ENCODE data around the gene CYP26C1. TPM values are rescaled to one million over a fixed set of nuclear protein-coding genes. Genes with fewer than 3 reads are reported as not detected.

Gene CYP26C1
- total RNA-seq, 1 donor from 2014 or later, result 1.1 TPM

DNA sequence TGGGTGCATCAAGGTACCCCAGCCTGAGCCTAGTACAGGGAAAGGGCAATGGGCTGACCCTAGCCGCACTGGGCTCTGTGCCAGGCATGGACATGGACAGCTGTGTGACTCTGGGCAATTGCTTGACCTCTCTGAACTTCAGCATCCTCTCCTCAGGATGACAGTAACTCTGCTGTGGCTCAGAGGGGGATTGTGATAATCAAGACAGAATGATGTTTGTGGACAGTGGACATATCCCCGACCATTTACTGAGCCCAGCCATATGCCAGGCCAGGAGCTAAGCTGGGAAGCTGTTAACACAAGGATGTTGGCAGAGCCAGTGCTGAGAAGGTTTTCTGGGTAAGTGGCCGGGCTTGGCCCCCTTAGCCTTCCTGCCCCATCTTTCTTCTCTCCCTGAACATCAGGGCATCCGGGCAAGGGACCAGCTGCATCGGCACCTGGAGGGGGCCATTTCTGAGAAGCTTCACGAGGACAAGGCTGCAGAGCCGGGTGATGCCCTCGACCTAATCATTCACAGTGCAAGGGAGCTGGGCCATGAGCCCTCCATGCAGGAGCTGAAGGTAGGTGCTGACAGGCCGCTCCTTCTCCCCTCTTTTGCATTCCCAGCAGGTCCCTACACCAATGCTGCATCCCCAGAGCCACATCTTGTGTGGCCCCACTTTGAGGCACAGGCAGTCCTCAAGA lies 3.5 kb downstream of the CYP26C1 start:
- no peak for DNase-seq (ENCODE audit: extremely low read depth, low read depth, low spot score)

DNA sequence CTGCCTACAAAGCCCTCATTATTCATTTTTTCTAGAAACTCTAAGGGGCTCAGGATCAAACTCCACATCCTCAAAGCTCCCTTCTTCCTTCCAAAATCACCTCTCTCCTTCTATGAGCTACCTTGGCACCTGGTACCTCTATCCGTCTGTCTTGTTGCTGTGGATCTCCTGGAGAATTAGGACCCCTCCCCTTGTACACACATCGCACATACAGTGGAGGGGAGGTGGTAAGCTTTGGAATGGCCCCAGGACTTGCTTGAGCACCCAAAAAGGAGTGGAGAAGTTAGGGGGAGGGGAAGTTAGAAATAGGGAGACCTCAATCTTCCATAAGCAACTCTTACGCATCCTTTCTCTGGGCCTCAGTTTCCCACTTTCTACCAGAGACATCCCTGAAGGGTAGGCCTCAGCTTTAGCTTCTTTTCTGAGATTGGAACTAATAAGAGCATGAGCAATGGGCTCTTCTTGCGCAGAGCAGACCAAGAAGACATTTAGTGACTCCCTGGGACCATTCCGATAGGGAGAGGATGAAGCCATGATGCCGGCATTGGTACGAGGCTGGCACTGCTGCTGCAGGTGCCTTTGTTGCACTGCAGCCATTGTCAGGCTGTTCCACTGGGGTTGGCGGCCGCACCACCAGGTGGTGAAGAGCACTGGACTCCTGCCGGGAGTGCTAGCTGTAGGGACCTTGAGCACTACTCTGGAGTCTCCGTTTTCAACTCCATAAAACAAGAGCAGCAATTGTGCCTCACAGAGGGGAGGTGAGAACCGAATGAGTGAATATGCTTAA lies 4.5 kb downstream of the CYP26C1 start:
- DNase-seq (ENCODE audit: extremely low read depth, low read depth, low spot score), result no peak

DNA sequence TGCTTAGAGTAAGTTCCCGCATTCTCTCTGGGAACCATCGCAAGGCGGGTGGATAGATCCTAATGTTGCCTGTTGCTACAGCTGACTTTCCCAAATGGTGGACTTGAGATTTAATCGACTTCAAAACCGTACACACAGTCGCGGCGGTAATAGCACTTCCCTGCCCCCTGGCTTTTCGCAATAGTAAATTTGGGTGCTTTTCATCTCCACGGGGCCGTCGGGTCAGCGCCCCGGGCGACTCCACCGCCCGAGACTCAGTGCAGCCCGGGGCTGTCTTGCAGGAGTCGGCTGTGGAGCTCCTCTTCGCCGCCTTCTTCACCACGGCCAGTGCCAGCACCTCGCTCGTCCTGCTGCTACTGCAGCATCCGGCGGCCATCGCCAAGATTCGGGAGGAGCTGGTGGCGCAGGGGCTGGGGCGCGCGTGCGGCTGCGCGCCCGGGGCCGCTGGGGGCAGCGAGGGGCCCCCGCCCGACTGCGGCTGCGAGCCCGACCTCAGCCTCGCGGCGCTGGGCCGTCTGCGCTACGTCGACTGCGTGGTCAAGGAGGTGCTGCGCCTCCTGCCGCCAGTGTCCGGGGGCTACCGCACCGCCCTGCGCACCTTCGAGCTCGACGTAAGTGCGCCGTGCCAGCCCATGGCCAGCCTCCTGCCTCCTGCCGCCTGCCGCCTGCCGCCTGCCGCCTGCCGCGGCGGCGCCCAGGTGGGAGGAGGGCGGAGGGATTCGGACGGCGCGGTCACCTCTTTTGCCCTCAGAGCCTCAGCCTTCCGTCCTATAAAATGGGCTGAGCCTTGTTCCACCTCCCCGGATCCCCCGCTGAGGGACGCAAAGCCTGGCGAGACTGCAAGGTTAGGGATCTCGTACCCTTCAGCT lies 5.3 kb downstream of the CYP26C1 start:
- DNase-seq (ENCODE audit: extremely low read depth, low read depth, low spot score), result no peak

DNA sequence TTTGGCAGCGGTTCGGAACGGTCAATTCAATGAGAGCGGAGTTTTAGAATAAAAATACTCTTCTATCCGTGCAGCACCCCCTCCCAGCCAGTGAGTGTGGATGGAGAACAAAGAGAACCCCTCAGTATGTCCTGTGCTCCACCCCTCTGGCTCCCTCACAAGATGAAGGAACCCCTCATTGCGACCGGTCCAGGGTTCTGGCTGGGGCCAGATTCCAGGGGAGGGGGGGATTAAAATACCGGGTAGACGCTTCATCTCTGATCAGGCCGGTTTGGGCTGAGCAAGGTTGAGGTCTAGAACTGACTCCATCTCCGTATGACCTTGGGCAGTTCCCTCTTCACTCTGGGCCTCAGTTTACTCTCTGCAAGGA lies 5.9 kb downstream of the CYP26C1 start:
- no peak for DNase-seq (ENCODE audit: extremely low read depth, low read depth, low spot score)

DNA sequence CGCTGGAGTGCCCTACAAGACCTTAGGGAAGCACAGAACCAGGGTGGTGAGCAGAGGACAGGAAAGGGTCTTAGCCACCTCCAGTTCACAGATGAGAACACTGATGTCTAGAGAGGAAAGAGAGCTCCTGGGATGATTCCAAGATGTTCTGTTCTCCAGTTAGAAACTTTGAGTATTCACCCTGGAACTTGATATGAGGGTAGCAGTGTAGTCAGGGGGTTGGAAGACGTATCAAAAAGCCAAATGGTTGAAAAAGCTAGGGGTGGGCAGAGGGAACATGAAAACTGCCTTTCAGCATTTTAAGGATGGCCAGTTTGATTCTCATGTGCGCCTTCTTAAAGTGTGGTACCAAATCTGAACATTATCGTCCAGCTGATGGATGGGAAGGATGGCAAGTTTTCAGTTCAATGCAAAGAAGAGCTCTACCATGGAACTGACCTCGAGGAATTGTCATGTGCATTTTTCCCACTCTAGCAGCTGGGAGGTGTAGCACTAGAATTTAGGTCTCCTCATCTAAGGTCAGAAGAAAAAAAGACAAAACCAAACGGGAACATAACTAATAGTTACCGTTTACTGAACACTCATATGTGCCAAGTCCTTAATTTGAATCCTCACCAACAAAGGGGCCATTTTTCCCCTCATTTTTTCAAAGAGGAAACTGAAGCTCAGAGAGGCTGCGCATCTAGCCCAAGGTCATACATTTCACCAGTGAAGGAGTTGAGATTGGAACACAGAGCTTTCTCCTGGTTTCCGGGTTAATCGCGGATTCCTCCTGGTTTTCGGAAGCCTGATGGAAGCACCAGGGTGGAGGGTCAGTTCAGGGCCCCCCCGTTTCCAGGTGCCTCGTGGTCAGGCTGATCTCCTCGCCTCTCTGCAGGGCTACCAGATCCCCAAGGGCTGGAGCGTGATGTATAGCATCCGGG lies 7.1 kb downstream of the CYP26C1 start:
- no peak for DNase-seq (ENCODE audit: extremely low read depth, low read depth, low spot score)

DNA sequence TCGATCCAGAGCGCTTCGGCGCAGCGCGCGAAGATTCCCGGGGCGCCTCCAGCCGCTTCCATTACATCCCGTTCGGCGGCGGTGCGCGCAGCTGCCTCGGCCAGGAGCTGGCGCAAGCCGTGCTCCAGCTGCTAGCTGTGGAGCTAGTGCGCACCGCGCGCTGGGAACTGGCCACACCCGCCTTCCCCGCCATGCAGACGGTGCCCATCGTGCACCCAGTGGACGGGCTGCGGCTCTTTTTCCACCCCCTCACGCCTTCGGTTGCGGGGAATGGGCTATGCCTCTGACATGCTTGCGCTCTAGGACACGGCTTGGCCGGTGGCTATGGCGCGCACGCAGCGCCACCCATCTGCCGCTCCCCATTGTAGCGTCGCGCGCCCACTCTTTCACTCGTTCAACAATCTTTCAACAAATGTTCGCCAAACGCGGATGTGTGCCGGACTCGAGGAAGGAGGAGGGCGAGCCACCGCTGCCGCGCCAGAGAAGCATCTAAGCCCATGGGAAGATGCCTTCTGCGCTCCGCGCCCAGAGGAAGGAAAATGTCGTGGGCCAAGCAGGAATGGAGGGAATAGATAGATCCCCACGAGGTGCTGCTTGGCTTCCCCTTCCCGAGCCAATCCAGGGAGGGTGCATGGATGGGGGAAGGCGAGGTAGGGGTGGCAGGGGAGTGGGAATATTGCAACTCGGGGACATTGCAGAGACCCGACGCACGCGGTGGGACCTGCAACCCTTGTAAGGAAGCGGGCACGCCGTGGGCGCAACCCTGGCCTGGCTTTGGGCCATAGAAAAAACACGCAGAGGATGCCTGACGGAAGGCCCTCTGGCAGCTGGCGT lies 8.0 kb downstream of the CYP26C1 start:
- no peak for DNase-seq (ENCODE audit: extremely low read depth, low read depth, low spot score)

DNA sequence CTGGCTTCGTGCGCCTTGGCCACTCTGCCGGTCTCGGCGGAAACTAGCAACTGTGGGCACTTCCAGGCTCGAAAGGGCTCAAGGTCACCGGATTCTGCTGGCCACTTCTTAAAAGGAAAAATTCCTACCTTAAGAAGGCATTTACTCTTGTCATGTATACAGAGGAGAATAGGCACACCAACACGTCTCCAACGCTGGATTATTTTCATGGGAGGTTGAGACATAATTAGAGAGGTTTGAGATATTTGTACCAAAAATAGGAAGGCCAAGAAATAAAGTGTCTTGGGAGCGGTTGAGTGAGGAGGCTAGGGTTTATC lies 8.6 kb downstream of the CYP26C1 start:
- DNase-seq (ENCODE audit: extremely low read depth, low read depth, low spot score), result no peak

DNA sequence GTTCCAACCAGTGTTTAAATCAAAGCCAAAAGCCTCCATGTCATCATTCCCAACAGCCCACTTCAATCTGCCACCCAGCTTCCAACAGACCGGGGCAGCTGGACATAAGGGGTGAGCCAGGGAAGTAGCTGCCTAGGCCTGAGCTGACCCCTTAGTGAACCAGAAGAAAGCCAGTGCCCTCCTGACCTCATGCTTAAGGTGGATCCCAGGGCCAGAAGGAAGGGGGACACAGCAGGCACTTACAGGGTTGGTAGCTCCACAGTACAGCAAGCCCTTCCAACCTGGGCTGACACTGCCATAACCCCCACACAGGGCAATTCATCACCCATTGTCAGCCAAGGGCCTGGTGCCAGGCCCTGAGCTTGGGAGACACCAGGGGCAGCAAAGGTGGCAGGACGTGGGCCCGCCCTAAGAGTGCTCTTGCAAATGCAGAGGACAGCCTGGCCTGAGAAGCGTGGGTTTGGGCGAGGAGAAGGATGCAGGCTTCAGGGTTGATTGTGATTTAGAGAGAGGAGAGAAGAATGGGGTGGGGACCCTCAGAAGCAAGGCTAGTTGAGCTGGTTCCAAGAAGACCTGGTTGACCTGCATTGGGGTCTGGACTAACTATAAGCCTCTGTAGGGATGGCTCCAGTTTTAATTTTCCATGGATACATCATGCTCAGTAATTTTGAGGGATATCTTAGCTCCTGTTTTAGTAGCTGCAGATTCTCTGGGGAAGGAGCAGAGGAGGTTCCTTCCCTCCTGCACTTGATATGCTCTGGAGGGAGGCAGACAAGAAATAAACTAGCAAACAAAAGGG lies 10.0 kb downstream of the CYP26C1 start:
- DNase-seq (ENCODE audit: extremely low read depth, low read depth, low spot score), result no peak

DNA sequence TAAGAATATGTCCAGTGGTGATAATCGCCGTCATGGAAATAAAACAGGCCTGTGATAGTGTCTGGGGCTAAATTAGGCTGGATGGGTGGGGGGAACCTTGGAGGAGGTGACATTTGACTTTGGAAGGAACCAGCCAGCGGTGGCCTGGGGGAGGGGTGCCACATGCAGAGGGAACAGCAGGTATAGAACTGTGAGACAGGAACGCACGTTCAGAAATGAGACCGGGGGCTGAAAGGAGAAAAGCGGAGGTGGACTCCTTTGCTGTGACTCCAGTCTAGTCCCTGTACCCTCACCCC lies 10.5 kb downstream of the CYP26C1 start:
- no peak for DNase-seq (ENCODE audit: extremely low read depth, low read depth, low spot score)

DNA sequence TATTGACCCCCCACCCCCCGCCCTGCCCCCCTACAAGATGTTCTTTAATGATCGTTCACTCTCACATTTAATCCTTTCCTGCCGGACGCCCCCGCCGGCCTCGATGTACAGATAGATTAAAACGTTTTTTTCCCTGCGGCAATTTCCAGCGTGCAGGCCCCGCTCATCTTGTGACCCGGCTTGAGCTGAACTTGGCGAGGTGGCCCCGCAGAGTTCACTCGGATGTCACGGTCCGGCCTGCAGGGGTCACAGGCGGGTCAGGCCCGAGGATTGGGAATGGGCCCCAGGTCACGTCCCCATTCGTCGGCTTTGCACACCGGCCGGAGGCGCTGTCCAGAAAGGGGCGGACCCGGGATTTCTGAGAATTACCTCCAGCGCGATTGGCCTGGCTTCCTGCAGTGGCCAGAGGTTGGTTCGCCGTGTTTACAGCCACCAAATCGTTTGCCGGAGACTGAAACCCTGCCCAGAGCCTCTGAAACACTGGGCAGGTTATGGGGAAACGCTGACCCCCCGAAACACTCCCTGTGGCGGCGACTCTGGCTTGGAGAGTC lies 11.2 kb downstream of the CYP26C1 start:
- DNase-seq (ENCODE audit: extremely low read depth, low read depth, low spot score), result no peak

DNA sequence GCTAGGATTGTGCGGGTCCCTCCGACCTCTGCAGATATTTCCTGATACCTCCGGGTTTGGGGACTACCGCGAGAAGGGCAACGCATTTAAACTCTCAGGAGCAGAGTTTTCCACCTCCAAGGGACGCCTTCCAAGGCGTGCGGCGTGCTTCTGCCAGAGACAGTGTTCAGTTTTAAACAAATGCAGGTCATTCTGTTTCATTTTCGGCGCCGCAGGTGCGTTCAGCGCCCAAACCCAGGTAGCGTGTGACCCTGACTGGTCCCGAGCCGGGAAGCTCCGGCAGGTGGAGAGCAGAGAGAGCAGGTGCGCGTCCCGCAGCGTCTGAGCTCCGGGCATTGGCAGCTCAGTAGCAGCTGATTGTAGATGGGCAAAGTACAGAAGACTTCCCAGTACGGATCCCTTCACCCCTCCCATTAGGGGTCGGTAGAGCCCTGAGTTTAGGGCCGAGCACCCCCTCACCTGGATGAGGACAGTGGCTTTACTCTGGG lies 11.7 kb downstream of the CYP26C1 start:
- DNase-seq (ENCODE audit: extremely low read depth, low read depth, low spot score), result no peak

DNA sequence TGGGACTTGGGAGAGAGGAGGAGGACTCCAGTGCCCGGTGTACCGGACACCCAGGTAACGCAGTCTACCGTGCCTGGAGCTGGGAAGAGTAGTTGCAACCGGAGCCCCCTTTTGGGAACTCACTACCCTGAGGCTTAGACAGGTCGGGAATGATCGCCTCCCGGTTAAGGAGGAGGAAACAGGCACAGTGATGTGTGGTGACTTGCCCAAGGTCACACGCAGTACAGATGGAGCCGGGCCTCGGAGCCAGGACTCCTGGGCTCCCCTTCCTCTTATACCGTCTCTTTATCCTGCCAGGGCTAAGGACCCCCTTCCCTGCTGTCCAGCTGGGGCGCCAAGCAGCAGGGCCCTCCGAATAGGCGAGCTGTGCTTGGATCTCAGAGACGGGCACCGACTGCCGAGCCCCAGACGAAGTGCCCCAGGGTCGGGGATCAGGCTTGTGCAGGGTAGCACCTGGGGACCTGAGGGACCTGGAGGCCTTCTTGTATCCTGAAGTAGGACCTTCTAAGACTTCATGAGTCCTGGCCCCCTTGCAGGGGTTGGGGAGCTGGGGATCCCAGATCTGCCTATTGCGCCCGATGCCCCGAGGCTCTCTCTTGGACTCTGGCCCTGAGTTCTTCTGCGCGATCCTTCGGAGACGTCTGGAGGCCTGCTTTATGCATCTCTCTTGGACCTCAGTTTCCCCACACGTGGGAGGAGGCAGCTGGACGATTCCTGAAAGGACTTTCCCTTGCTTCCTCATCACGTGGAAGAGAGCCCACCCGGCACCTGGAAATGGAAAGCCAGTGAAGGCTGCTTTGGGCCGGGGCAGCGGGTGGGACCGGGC lies 12.3 kb downstream of the CYP26C1 start:
- DNase-seq (ENCODE audit: extremely low read depth, low read depth, low spot score), result no peak

DNA sequence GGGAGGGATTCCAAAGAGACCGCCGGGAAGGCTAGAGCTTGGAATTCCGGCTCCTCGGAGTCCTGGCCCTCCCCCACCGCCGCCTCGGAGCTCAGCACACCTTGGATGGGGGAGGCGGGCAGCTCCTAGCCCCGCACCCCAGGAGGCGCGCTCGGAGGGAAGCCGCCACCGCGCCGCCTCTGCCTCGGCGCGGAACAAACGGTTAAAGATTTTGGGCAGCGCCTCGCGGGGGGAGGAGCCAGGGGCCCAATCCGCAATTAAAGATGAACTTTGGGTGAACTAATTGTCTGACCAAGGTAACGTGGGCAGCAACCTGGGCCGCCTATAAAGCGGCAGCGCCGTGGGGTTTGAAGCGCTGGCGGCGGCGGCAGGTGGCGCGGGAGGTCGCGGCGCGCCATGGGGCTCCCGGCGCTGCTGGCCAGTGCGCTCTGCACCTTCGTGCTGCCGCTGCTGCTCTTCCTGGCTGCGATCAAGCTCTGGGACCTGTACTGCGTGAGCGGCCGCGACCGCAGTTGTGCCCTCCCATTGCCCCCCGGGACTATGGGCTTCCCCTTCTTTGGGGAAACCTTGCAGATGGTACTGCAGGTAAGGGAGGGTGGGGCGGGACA lies 13.0 kb downstream of the CYP26C1 start, which contains the start of gene CYP26A1:
Gene CYP26A1, plus strand, starts transcription at position 355 of the 608 bp plus-strand sequence. Its CDS starts 42 bp downstream, at position 397.
- DNase-seq (ENCODE audit: extremely low read depth, low read depth, low spot score), result no peak

DNA sequence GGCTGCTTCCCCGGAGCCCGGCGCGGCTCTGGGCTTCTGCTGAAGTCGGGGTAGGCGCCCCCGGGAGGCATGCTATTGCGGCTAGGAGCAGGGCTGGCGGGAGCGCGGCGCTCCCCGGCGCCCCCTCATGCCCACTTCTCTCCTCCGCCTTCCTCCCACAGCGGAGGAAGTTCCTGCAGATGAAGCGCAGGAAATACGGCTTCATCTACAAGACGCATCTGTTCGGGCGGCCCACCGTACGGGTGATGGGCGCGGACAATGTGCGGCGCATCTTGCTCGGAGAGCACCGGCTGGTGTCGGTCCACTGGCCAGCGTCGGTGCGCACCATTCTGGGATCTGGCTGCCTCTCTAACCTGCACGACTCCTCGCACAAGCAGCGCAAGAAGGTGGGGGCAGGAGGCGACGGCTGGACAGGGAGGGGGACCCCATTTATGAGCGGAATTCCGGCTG lies 13.6 kb downstream of the CYP26C1 start:
- DNase-seq (ENCODE audit: extremely low read depth, low read depth, low spot score), result no peak

DNA sequence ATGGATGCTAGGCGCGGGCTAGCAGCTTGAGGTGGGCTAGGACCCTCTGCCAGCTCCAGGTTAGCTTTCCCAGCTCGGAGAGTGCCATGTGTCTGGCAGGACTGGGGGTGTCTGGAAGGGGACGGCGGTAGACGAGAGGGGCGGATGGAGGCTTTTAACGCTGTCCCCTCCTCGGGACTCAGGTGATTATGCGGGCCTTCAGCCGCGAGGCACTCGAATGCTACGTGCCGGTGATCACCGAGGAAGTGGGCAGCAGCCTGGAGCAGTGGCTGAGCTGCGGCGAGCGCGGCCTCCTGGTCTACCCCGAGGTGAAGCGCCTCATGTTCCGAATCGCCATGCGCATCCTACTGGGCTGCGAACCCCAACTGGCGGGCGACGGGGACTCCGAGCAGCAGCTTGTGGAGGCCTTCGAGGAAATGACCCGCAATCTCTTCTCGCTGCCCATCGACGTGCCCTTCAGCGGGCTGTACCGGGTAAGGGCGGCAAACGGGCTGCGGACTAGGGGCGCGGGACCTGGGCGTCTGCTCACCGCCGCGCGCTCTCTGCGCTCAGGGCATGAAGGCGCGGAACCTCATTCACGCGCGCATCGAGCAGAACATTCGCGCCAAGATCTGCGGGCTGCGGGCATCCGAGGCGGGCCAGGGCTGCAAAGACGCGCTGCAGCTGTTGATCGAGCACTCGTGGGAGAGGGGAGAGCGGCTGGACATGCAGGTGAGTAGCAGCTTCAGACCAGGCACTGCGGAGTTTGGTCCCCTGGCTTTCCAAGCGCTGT lies 14.2 kb downstream of the CYP26C1 start:
- no peak for DNase-seq (ENCODE audit: extremely low read depth, low read depth, low spot score)
